ENCODE measurements around the gene SLC11A1.

DNA sequence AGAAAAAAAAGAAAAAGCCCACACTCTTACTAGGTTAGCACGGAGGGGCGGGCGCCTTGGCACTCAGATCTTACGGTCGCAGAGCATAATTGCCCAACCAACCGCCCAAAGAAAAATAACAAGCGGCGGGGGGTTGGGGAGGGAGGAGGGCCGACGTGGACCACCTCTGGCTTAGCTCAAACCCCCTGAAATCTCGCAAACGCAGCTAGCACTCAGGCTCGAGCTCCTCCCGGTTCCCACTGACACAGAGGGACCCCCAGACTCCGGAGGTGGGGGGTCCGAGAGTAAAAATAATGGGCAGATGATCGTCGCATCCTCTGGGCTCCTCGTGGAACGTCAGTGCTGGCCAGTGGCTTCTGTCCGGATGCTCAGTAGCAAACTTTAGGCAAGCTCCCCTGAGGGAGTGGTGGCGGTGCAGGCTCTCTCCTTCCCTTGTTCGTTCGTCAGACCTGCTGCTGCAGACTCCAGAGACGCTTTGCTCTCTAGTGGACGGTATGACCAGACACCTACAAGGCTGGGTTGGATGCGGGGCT lies 13.4 kb upstream of the SLC11A1 start:
- TF ChIP-seq CTCF (optimal IDR thresholded peaks at IDR 0.05 in 1 of 3, IDR thresholded peaks at IDR 0.05 in 1 of 3, conservative IDR thresholded peaks at IDR 0.05 in 1 of 3; ENCODE audit: extremely low read depth in 1 of 3, insufficient read depth in 2 of 3, low read length in 3 of 3) (no peak), EZH2 (IDR thresholded peaks at IDR 0.05; ENCODE audit: low read length) (no peak)

All from keratinocyte (primary cell).